ENCODE data around the gene COL23A1. TPM values are rescaled to one million over a fixed set of nuclear protein-coding genes. Genes with fewer than 3 reads are reported as not detected.

Gene COL23A1
- total and polyA plus RNA-seq, 2 donors (not counting 1 experiment from before 2014, with no cell fraction given), result 0.20 TPM; not detected in 1

- Mint-ChIP-seq H3K27ac (no peak overlapping the region), H3K4me3 (no peak overlapping the region), H3K4me1 (peaks cover 10% of the 10 kb centered on the region), H3K9me3 (ENCODE audit: insufficient read depth) (no peaks in the 10 kb centered on the region), H3K27me3 (peaks cover 4% of the 10 kb centered on the region)
- ChIA-PET CTCF (no interaction called here), POLR2A (no interaction called here)
- no peak for DNase-seq
- no peak overlapping the region for H2AFZ ChIP-seq (ENCODE audit: insufficient read depth, low read depth, low read length, poor library complexity, severe bottlenecking)
- H3K27me3 ChIP-seq (replicated peaks in 1 of 4; ENCODE audit: control extremely low read depth in 1 of 4, control insufficient read depth in 3 of 4, insufficient read depth in 4 of 4, low read length in 3 of 4), result no peaks in the 10 kb centered on the region
- H3K79me2 ChIP-seq (ENCODE audit: control insufficient read depth, insufficient read depth, low read length), result no peaks in the 10 kb centered on the region
- TF ChIP-seq CTCF (IDR thresholded peaks at IDR 0.05) (no peak), EZH2 (IDR thresholded peaks at IDR 0.05; ENCODE audit: borderline replicate concordance, insufficient read depth, low read depth, low read length, poor library complexity, severe bottlenecking) (no peak)
- no peak overlapping the region for H3K9ac ChIP-seq (ENCODE audit: low read length)
- H3K4me2 ChIP-seq (replicated peaks; ENCODE audit: low read depth, low read length, poor library complexity, severe bottlenecking), result no peak overlapping the region
- H3K4me3 ChIP-seq (ENCODE audit: control extremely low read depth in 1 of 5, extremely low read depth in 1 of 5, insufficient read depth in 1 of 5, low read depth in 2 of 5, low read length in 4 of 5), result no peak overlapping the region
- WGBS (ENCODE audit: insufficient coverage), result 85% methylated on average over 12 of the region's 18 CpGs
- no peaks in the 10 kb centered on the region for H3K36me3 ChIP-seq (replicated peaks in 1 of 2; ENCODE audit: control extremely low read depth in 1 of 2, control insufficient read depth in 1 of 2, extremely low read depth in 1 of 2, insufficient read depth in 2 of 2, low read length in 1 of 2)
- H3K9me3 ChIP-seq (ENCODE audit: control extremely low read depth in 1 of 3, control insufficient read depth in 2 of 3, insufficient read depth in 1 of 3, low read length in 2 of 3), result no peaks in the 10 kb centered on the region
- no peak overlapping the region for H3K27ac ChIP-seq (ENCODE audit: low read length in 2 of 2)
- no peaks in the 10 kb centered on the region for H4K20me1 ChIP-seq (ENCODE audit: control insufficient read depth, insufficient read depth, low read length, poor library complexity, severe bottlenecking)
- intact Hi-C loops (cut with micrococcal nuclease), result no loop called here
- ATAC-seq (ENCODE audit: low read depth), result no peak
- H3K4me1 ChIP-seq (ENCODE audit: control insufficient read depth in 2 of 2, insufficient read depth in 2 of 2, low read length in 2 of 2), result peaks cover 9 to 12% of the 10 kb centered on the region in 2 donors
These were observed 148.5 kb downstream of the COL23A1 start for GRCh38 chr5:178441486-178442270.

GRCh38 chr5:178440181-178440580, 150.0 kb downstream of the COL23A1 start:
- H3K27me3 Mint-ChIP-seq, result peaks cover 5% of the 10 kb centered on the region
- WGBS (ENCODE audit: insufficient coverage), result 76% methylated on average over 2 of the region's 7 CpGs
- H3K4me1 Mint-ChIP-seq, result peaks cover 10% of the 10 kb centered on the region
- no peak overlapping the region for H3K27ac Mint-ChIP-seq
- ChIA-PET CTCF (no interaction called here), POLR2A (no interaction called here)
- Histone ChIP-seq H3K79me2 (ENCODE audit: control insufficient read depth, insufficient read depth, low read length) (no peaks in the 10 kb centered on the region), H2AFZ (ENCODE audit: insufficient read depth, low read depth, low read length, poor library complexity, severe bottlenecking) (no peak overlapping the region), H3K4me2 (replicated peaks; ENCODE audit: low read depth, low read length, poor library complexity, severe bottlenecking) (no peak overlapping the region), H4K20me1 (ENCODE audit: control insufficient read depth, insufficient read depth, low read length, poor library complexity, severe bottlenecking) (no peaks in the 10 kb centered on the region), H3K4me3 (ENCODE audit: control extremely low read depth in 1 of 5, extremely low read depth in 1 of 5, insufficient read depth in 1 of 5, low read depth in 2 of 5, low read length in 4 of 5) (no peak overlapping the region), H3K4me1 (ENCODE audit: control insufficient read depth in 2 of 2, insufficient read depth in 2 of 2, low read length in 2 of 2) (peaks cover 9 to 12% of the 10 kb centered on the region in 2 donors), H3K9ac (ENCODE audit: low read length) (no peak overlapping the region), H3K27ac (ENCODE audit: low read length in 2 of 2) (no peak overlapping the region), H3K36me3 (replicated peaks in 1 of 2; ENCODE audit: control extremely low read depth in 1 of 2, control insufficient read depth in 1 of 2, extremely low read depth in 1 of 2, insufficient read depth in 2 of 2, low read length in 1 of 2) (no peaks in the 10 kb centered on the region), H3K27me3 (replicated peaks in 1 of 4; ENCODE audit: control extremely low read depth in 1 of 4, control insufficient read depth in 3 of 4, insufficient read depth in 4 of 4, low read length in 3 of 4) (no peaks in the 10 kb centered on the region), H3K9me3 (ENCODE audit: control extremely low read depth in 1 of 3, control insufficient read depth in 2 of 3, insufficient read depth in 1 of 3, low read length in 2 of 3) (no peaks in the 10 kb centered on the region)
- no peak overlapping the region for H3K4me3 Mint-ChIP-seq
- H3K9me3 Mint-ChIP-seq (ENCODE audit: insufficient read depth), result no peaks in the 10 kb centered on the region
- DNase-seq (no peak), ATAC-seq (ENCODE audit: low read depth) (no peak)
- intact Hi-C loops (cut with micrococcal nuclease), result no loop called here
- TF ChIP-seq CTCF (IDR thresholded peaks at IDR 0.05) (no peak), EZH2 (IDR thresholded peaks at IDR 0.05; ENCODE audit: borderline replicate concordance, insufficient read depth, low read depth, low read length, poor library complexity, severe bottlenecking) (no peak)

Data from B cell (primary cell).